ENCODE data around the gene WT1. TPM values are rescaled to one million over a fixed set of nuclear protein-coding genes. Genes with fewer than 3 reads are reported as not detected.
A peak's percentile ranks its signal among the peaks of the same experiment; 100 is the strongest.

Gene WT1
- total and polyA plus RNA-seq, 8 donors: 0.13 to 3.6 (median 1.5) TPM

GRCh38 chr11:32438866-32439489 is 3.6 kb upstream of the WT1 start:
- no peaks in the 10 kb centered on the region for H3K9me3 ChIP-seq
- peaks cover 6 to 31% of the 10 kb centered on the region in 2 donors for H3K4me1 ChIP-seq
- intact Hi-C loops (cut with DNase I): no loop called here
- H3K27ac ChIP-seq: no peak overlapping the region
- H3K36me3 ChIP-seq: no peaks in the 10 kb centered on the region
- TF ChIP-seq CTCF (IDR thresholded peaks at IDR 0.05): no peak
- H3K4me3 ChIP-seq: no peak overlapping the region
- DNase-seq (no peak), ATAC-seq (peak; percentile 11)
- peaks cover 82 to 100% of the 10 kb centered on the region in 2 donors for H3K27me3 ChIP-seq

GRCh38 chr11:32438346-32438865 is 3.1 kb upstream of the WT1 start:
- H3K4me1 ChIP-seq: peaks cover 6 to 36% of the 10 kb centered on the region in 2 donors
- ATAC-seq (no peak), DNase-seq (no peak)
- H3K9me3 ChIP-seq: no peaks in the 10 kb centered on the region
- H3K27me3 ChIP-seq: peaks cover 88 to 100% of the 10 kb centered on the region in 2 donors
- intact Hi-C loops (cut with DNase I): no loop called here
- H3K27ac ChIP-seq: no peak overlapping the region
- no peak overlapping the region for H3K4me3 ChIP-seq
- TF ChIP-seq CTCF (IDR thresholded peaks at IDR 0.05): no peak
- H3K36me3 ChIP-seq: no peaks in the 10 kb centered on the region

GRCh38 chr11:32437495-32438345 is 2.4 kb upstream of the WT1 start:
- no peak for TF ChIP-seq CTCF (IDR thresholded peaks at IDR 0.05)
- no peaks in the 10 kb centered on the region for H3K36me3 ChIP-seq
- peaks cover 95 to 100% of the 10 kb centered on the region in 2 donors for H3K27me3 ChIP-seq
- peaks cover 6 to 40% of the 10 kb centered on the region in 2 donors for H3K4me1 ChIP-seq
- no peak overlapping the region for H3K27ac ChIP-seq
- ATAC-seq: no peak
- no peak for DNase-seq
- no peak overlapping the region for H3K4me3 ChIP-seq
- H3K9me3 ChIP-seq: no peaks in the 10 kb centered on the region
- intact Hi-C loops (cut with DNase I): no loop called here

DNA sequence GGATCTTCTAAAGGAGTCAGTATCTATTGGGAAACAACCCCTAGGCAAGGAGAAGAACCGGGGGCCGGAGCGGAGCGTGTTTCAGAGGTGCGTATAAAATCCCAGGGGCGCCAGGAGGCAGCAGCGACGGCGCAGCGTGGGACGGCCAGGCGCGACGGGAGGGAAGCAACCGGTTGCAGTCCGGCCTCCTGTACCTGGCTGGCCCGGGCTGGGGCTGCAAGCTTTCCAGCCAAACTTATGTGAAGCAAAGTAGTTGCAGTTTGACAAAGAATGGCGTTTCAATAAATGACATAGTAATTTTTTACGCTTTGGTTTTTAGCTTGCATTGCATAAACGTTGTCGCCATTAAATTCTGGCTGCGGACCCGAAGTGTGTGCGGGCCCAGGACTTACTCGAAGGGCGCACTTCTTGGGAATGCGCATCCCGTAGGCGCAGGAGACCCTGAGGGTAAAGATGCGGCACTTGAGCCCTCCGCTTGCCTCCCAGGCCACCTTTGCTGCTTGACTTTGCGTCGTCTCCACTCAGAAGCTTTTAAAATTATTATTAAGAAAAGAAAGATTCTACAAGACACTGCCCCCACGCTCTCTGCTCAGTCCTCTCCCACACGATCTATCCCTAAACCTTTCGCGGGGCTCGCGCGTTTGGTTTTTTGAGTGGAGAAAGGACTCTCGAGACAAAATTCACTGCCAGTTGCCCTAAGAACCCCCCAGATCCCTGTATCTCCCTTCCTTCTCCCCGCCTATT is 1.6 kb upstream of the WT1 start:
- no peak for DNase-seq
- TF ChIP-seq CTCF (IDR thresholded peaks at IDR 0.05): no peak
- no peak overlapping the region for H3K4me3 ChIP-seq
- intact Hi-C loops (cut with DNase I): no loop called here
- ATAC-seq: no peak
- no peak overlapping the region for H3K27ac ChIP-seq
- H3K27me3 ChIP-seq: peaks cover 99 to 100% of the 10 kb centered on the region in 2 donors
- H3K9me3 ChIP-seq: no peaks in the 10 kb centered on the region
- no peaks in the 10 kb centered on the region for H3K36me3 ChIP-seq
- peaks cover 6 to 40% of the 10 kb centered on the region in 2 donors for H3K4me1 ChIP-seq
